K562 (cell line): ENCODE measurements around the gene TLCD4. TPM values are rescaled to one million over a fixed set of nuclear protein-coding genes. Genes with fewer than 3 reads are reported as not detected.

ENCODE experiments used
- CHD1 ChIP-seq: fragments of 200-600 bp; sonication (generic); IDR thresholded peaks from one replicate; pipeline ENCODE4 v1.6.1; 2012; ENCODE audit warnings: mild to moderate bottlenecking, moderate library complexity, low read length, inconsistent platforms
- ETV6 ChIP-seq, 3 experiments: fragments of 150-350 bp in 1 of 3; sonication (generic) in 1 of 3; formaldehyde crosslinking in 1 of 3; IDR thresholded peaks; 2 replicates each; pipeline versions ENCODE4 v1.6.1 to v1.8.0; 2014 to 2022; ENCODE audit warnings: borderline replicate concordance in 2 of 3, low read depth in 2 of 3, antibody characterized with exemption in 1 of 3, low read length in 1 of 3, mild to moderate bottlenecking in 1 of 3, missing genetic modification reagents in 1 of 3
- MAFG ChIP-seq: fragments of 450-650 bp; conservative IDR thresholded peaks from 2 replicates; pipeline ENCODE4 v1.6.1; 2016; ENCODE audit warnings: missing genetic modification characterization, missing compliant biosample characterization
- MYC ChIP-seq, 2 experiments: fragments of 250-450 bp in 1 of 2; sonication (Bioruptor Pico) in 1 of 2; IDR thresholded peaks; 2 replicates each; pipeline versions ENCODE4 v1.5.1 to v1.6.1; 2012 to 2021; ENCODE audit warnings: low read depth in 2 of 2, borderline replicate concordance in 1 of 2, improper control_type of control experiment in 1 of 2, low read length in 1 of 2, mild to moderate bottlenecking in 1 of 2, moderate library complexity in 1 of 2
- POU5F1 ChIP-seq: fragments of 150-350 bp; IDR thresholded peaks from 2 replicates; pipeline ENCODE4 v1.6.1; 2014; ENCODE audit warnings: borderline replicate concordance, low read length, low read depth, mild to moderate bottlenecking; ENCODE audit not compliant: partially characterized antibody
- SIX5 ChIP-seq, 2 experiments: IDR thresholded peaks; 2 replicates each; pipeline ENCODE4 v1.6.1; 2011; ENCODE audit warnings: low read length in 2 of 2, borderline replicate concordance in 1 of 2, low read depth in 1 of 2, mild to moderate bottlenecking in 1 of 2, moderate library complexity in 1 of 2; ENCODE audit not compliant: insufficient read depth in 1 of 2
- ZNF41 ChIP-seq: fragments of 250-450 bp; sonication (Bioruptor Pico); conservative IDR thresholded peaks from 2 replicates; pipeline ENCODE4 v1.4.0; 2020; ENCODE audit warnings: mild to moderate bottlenecking
- polyA plus RNA-seq, 8 experiments: library from polyadenylated mRNA; depleted of rRNA in 4 of 8; stranded (reverse) in 5 of 8; unstranded in 3 of 8; fragments of >200 nt; fragmentation: Nextera tagmentation in 2 of 8; fragmentation: Illumina TruSeq in 1 of 8; extraction: Ambion mirVana in 2 of 8; extraction: Trizol in 1 of 8; gene quantifications; 2 replicates each; pipeline versions ENCODE4 v1.2.1 to v1.2.3, GENCODE V29; 2011 to 2014; ENCODE audit warnings: inconsistent platforms in 1 of 8, missing spikeins in 1 of 8
- total RNA-seq, 7 experiments: library from RNA; depleted of rRNA in 6 of 7; stranded (reverse); fragments of >200 nt in 6 of 7; fragmentation: Illumina TruSeq in 2 of 7; extraction: Trizol in 2 of 7; gene quantifications; 2 replicates each; pipeline versions ENCODE4 v1.2.1 to v1.2.3, GENCODE V29; 2011 to 2021; ENCODE audit warnings: low replicate concordance in 1 of 7
- TF ChIP-seq, protein P1 (sequence below): fragments of 250-450 bp; sonication (Bioruptor Pico); IDR thresholded peaks from 2 replicates; pipeline ENCODE4 v1.4.0; 2020
- TF ChIP-seq, protein P2 (sequence below): fragments of 250-450 bp; sonication (Bioruptor Pico); IDR thresholded peaks from 2 replicates; pipeline ENCODE4 v1.8.0; 2021; ENCODE audit warnings: moderate library complexity, mild to moderate bottlenecking, inconsistent platforms
- TF ChIP-seq, protein P3 (sequence below): fragments of 450-650 bp; IDR thresholded peaks from 2 replicates; pipeline ENCODE4 v1.6.1; 2016; ENCODE audit warnings: low read depth

TLCD4 gene
- total and polyA plus RNA-seq, 9 of the 15 experiments (the other 6 are each of a cell fraction or from before 2014, with no cell fraction given): 3.5 to 19.8 (median 7.6) TPM

DNA sequence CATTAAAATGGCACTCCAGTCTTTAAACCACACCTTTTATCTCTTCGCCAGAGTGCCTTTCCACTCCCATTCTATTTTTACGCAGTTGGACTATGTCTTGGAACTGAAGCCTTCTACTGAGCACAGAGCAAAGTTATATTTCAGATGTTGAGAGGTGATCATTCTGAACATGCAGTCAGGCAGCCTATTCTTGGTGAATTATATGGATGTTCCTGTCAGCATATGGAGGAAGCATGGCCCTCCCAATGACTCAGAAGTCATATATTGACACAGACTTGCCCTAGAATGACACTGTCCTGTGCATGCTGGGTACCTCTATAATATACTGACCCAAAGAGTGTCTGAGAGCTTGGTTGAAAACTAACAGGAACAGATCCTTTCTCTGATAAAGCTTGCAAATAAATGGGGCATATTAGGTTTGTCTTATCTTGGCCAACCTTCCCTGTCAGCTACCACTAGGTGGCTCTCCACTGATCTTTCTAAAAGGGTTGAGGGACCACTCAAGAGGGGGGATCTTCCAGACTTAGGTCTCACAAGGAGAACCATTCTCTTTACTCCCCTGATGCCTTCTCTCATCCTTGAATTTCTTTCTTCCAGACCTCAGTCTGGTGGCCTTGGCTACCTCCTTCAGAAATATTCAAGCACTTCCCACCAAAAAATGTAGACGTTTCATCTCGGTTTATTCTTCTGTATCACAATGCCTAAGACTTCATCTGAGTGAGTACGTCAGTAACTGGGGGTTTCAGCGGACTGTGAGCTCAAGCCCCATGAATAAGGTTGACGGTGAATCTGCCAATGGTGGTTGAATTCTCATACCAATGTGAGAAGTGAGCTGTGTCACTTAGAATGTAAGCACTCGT lies 32.6 kb upstream of the TLCD4 start (continued):
- TF ChIP-seq, protein P1, sequence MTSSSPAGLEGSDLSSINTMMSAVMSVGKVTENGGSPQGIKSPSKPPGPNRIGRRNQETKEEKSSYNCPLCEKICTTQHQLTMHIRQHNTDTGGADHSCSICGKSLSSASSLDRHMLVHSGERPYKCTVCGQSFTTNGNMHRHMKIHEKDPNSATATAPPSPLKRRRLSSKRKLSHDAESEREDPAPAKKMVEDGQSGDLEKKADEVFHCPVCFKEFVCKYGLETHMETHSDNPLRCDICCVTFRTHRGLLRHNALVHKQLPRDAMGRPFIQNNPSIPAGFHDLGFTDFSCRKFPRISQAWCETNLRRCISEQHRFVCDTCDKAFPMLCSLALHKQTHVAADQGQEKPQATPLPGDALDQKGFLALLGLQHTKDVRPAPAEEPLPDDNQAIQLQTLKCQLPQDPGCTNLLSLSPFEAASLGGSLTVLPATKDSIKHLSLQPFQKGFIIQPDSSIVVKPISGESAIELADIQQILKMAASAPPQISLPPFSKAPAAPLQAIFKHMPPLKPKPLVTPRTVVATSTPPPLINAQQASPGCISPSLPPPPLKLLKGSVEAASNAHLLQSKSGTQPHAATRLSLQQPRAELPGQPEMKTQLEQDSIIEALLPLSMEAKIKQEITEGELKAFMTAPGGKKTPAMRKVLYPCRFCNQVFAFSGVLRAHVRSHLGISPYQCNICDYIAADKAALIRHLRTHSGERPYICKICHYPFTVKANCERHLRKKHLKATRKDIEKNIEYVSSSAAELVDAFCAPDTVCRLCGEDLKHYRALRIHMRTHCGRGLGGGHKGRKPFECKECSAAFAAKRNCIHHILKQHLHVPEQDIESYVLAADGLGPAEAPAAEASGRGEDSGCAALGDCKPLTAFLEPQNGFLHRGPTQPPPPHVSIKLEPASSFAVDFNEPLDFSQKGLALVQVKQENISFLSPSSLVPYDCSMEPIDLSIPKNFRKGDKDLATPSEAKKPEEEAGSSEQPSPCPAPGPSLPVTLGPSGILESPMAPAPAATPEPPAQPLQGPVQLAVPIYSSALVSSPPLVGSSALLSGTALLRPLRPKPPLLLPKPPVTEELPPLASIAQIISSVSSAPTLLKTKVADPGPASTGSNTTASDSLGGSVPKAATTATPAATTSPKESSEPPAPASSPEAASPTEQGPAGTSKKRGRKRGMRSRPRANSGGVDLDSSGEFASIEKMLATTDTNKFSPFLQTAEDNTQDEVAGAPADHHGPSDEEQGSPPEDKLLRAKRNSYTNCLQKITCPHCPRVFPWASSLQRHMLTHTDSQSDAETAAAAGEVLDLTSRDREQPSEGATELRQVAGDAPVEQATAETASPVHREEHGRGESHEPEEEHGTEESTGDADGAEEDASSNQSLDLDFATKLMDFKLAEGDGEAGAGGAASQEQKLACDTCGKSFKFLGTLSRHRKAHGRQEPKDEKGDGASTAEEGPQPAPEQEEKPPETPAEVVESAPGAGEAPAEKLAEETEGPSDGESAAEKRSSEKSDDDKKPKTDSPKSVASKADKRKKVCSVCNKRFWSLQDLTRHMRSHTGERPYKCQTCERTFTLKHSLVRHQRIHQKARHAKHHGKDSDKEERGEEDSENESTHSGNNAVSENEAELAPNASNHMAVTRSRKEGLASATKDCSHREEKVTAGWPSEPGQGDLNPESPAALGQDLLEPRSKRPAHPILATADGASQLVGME (CRISPR knock-in tag): no peak
- no peak for TF ChIP-seq MYC (IDR thresholded peaks at IDR 0.05; ENCODE audit: low read depth, low read length)
- no peak for TF ChIP-seq MYC (CRISPR knock-in tag; IDR thresholded peaks at IDR 0.05; ENCODE audit: borderline replicate concordance, low read depth)
- TF ChIP-seq, protein P2, sequence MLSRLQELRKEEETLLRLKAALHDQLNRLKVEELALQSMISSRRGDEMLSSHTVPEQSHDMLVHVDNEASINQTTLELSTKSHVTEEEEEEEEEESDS: no peak
- TF ChIP-seq ZNF41 (CRISPR knock-in tag): no peak
- TF ChIP-seq, protein P3, sequence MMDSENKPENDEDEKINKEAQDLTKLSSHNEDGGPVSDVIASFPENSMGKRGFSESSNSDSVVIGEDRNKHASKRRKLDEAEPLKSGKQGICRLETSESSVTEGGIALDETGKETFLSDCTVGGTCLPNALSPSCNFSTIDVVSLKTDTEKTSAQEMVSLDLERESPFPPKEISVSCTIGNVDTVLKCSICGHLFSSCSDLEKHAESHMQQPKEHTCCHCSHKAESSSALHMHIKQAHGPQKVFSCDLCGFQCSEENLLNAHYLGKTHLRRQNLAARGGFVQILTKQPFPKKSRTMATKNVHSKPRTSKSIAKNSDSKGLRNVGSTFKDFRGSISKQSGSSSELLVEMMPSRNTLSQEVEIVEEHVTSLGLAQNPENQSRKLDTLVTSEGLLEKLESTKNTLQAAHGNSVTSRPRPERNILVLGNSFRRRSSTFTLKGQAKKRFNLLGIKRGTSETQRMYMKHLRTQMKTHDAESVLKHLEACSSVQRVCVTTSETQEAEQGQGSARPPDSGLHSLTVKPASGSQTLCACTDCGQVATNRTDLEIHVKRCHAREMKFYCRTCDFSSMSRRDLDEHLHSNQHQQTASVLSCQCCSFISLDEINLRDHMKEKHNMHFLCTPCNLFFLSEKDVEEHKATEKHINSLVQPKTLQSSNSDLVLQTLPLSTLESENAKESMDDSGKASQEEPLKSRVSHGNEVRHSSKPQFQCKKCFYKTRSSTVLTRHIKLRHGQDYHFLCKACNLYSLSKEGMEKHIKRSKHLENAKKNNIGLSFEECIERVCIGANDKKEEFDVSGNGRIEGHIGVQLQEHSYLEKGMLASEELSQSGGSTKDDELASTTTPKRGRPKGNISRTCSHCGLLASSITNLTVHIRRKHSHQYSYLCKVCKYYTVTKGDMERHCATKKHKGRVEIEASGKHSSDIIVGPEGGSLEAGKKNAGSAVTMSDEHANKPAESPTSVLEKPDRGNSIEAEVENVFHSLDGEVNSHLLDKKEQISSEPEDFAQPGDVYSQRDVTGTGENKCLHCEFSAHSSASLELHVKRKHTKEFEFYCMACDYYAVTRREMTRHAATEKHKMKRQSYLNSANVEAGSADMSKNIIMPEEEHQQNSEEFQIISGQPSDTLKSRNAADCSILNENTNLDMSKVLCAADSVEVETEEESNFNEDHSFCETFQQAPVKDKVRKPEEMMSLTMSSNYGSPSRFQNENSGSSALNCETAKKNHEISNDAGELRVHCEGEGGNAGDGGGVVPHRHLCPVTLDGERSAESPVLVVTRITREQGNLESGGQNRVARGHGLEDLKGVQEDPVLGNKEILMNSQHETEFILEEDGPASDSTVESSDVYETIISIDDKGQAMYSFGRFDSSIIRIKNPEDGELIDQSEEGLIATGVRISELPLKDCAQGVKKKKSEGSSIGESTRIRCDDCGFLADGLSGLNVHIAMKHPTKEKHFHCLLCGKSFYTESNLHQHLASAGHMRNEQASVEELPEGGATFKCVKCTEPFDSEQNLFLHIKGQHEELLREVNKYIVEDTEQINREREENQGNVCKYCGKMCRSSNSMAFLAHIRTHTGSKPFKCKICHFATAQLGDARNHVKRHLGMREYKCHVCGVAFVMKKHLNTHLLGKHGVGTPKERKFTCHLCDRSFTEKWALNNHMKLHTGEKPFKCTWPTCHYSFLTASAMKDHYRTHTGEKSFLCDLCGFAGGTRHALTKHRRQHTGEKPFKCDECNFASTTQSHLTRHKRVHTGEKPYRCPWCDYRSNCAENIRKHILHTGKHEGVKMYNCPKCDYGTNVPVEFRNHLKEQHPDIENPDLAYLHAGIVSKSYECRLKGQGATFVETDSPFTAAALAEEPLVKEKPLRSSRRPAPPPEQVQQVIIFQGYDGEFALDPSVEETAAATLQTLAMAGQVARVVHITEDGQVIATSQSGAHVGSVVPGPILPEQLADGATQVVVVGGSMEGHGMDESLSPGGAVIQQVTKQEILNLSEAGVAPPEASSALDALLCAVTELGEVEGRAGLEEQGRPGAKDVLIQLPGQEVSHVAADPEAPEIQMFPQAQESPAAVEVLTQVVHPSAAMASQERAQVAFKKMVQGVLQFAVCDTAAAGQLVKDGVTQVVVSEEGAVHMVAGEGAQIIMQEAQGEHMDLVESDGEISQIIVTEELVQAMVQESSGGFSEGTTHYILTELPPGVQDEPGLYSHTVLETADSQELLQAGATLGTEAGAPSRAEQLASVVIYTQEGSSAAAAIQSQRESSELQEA: no peak
- no peak for TF ChIP-seq POU5F1
- TF ChIP-seq CHD1: no peak
- no peak for TF ChIP-seq SIX5 (IDR thresholded peaks at IDR 0.05; ENCODE audit: borderline replicate concordance in 1 of 2, insufficient read depth in 1 of 2, low read depth in 1 of 2, low read length in 2 of 2)
- TF ChIP-seq MAFG (tag): no peak; the same call in 1 of the 2 replicates
- no peak for TF ChIP-seq ETV6 (IDR thresholded peaks at IDR 0.05; ENCODE audit: borderline replicate concordance in 1 of 2, low read depth in 2 of 2, low read length in 1 of 2)
- TF ChIP-seq ETV6 (CRISPR knock-in tag; IDR thresholded peaks at IDR 0.05; ENCODE audit: borderline replicate concordance): no peak
